Spinal cord (tissue), 10 donors: Measurements from ENCODE around the gene NXT1. TPM values are rescaled to one million over a fixed set of nuclear protein-coding genes. Genes with fewer than 3 reads are reported as not detected.
"Not testable (repeated sequence)": the region's sequence is repeated elsewhere in the genome, so short reads cannot be mapped to it uniquely, and the experiment has no call there.

Experiments
- DNase-seq, 6 donors: peaks; one replicate each; pipeline versions ENCODE4 v3.0.0 to v3.0.0-alpha.2; 2013 to 2015; ENCODE audit warnings: low spot score in 6 of 6, low read depth in 4 of 6
- H3K27ac ChIP-seq: one replicate; pipeline ENCODE4 v1.5.1; 2013; ENCODE audit warnings: low read depth, low read length, control low read depth
- H3K27me3 ChIP-seq: one replicate; pipeline ENCODE4 v1.6.1; 2013; ENCODE audit warnings: low read length; ENCODE audit not compliant: control insufficient read depth, insufficient read depth
- H3K36me3 ChIP-seq: one replicate; pipeline ENCODE4 v1.6.1; 2013; ENCODE audit warnings: low read length; ENCODE audit not compliant: control insufficient read depth, insufficient read depth
- H3K4me1 ChIP-seq: one replicate; pipeline ENCODE4 v1.6.1; 2013; ENCODE audit warnings: low read length; ENCODE audit not compliant: control insufficient read depth, insufficient read depth
- H3K4me3 ChIP-seq: one replicate; pipeline ENCODE4 v1.5.1; 2013; ENCODE audit warnings: low read depth, low read length, control low read depth
- H3K9me3 ChIP-seq: one replicate; pipeline ENCODE4 v1.6.1; 2013; ENCODE audit warnings: low read length; ENCODE audit not compliant: control insufficient read depth, insufficient read depth
- WGBS: methylation state at CpG from one replicate; pipeline ENCODE4 v1.1.5; 2013; ENCODE audit warnings: missing lambda C conversion rate; ENCODE audit not compliant: insufficient coverage; 5-methylcytosine and 5-hydroxymethylcytosine counted together
- polyA plus RNA-seq, 2 donors: library from polyadenylated mRNA; unstranded; fragments of 120-200 nt; gene quantifications; one replicate each; pipeline ENCODE4 v1.2.1, GENCODE V29; 2013; ENCODE audit not compliant: insufficient read length in 2 of 2
- total RNA-seq, 2 donors: library from RNA; depleted of rRNA in 1 of 2; stranded (reverse); fragments of 120-200 nt in 1 of 2; fragments of >200 nt in 1 of 2; gene quantifications; one replicate each; pipeline versions ENCODE4 v1.2.3 to v1.2.4, GENCODE V29; 2013 to 2014
- donor health status: healthy.

Gene NXT1
- total and polyA plus RNA-seq, 4 donors: 14.8 to 24.1 (median 16.6) TPM

GRCh38 chr20:23340524-23340923 is 10.1 kb upstream of the NXT1 start:
- Histone ChIP-seq H3K36me3 (no peaks in the 10 kb centered on the region), H3K27me3 (no peaks in the 10 kb centered on the region), H3K4me3 (no peak overlapping the region), H3K4me1 (peaks cover 8% of the 10 kb centered on the region), H3K27ac (no peak overlapping the region), H3K9me3 (no peaks in the 10 kb centered on the region)
- DNase-seq: peak in 3 of 6 donors; percentile 68 to 94 (median 87)
- WGBS: 43% methylated on average over 9 of the region's 9 CpGs

GRCh38 chr20:23341073-23341472 is 9.5 kb upstream of the NXT1 start:
- DNase-seq: no peak
- WGBS: 43% methylated on average over 2 of the region's 2 CpGs
- no peaks in the 10 kb centered on the region for H3K9me3 ChIP-seq
- peaks cover 8% of the 10 kb centered on the region for H3K4me1 ChIP-seq
- no peaks in the 10 kb centered on the region for H3K27me3 ChIP-seq
- H3K36me3 ChIP-seq: no peaks in the 10 kb centered on the region
- H3K27ac ChIP-seq: no peak overlapping the region
- no peak overlapping the region for H3K4me3 ChIP-seq

GRCh38 chr20:23343590-23343989 is 7.0 kb upstream of the NXT1 start:
- WGBS: no CpG with 5 or more reads among the region's 1 CpG
- no peak overlapping the region for H3K4me3 ChIP-seq
- H3K36me3 ChIP-seq: no peaks in the 10 kb centered on the region
- H3K27ac ChIP-seq: no peak overlapping the region
- H3K27me3 ChIP-seq: no peaks in the 10 kb centered on the region
- DNase-seq: no peak
- H3K9me3 ChIP-seq: no peaks in the 10 kb centered on the region
- H3K4me1 ChIP-seq: peaks cover 11% of the 10 kb centered on the region

DNA sequence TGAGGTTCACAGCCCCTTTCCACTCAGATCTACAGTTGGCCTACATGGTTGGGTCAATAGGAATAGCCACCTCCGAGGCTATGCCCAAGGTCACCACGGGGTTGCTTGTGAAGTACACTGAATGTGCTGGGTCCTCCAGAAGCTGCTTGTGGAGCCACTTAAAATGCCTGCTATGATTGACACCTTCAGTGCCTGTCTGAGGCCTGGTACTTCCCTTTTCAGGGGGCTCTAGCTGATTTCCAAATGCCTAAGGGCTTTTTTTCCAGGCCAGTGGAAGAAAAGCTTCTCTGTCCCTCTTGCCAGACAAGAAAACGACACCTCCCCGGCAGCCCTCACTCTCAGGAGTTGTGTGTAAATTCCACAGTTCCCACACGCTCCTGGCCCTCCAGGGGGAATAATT is 6.3 kb upstream of the NXT1 start:
- no peaks in the 10 kb centered on the region for H3K36me3 ChIP-seq
- peaks cover 11% of the 10 kb centered on the region for H3K4me1 ChIP-seq
- no peak overlapping the region for H3K27ac ChIP-seq
- no peak overlapping the region for H3K4me3 ChIP-seq
- no peak for DNase-seq
- no peaks in the 10 kb centered on the region for H3K9me3 ChIP-seq
- WGBS: 44% methylated on average over 2 of the region's 5 CpGs
- H3K27me3 ChIP-seq: no peaks in the 10 kb centered on the region

GRCh38 chr20:23346002-23346401 is 4.6 kb upstream of the NXT1 start:
- Histone ChIP-seq H3K27ac (no peak overlapping the region), H3K9me3 (no peaks in the 10 kb centered on the region), H3K4me3 (no peak overlapping the region), H3K4me1 (peaks cover 11% of the 10 kb centered on the region), H3K36me3 (no peaks in the 10 kb centered on the region), H3K27me3 (no peaks in the 10 kb centered on the region)
- no peak for DNase-seq
- 69% methylated on average over 4 of the region's 4 CpGs for WGBS

- Histone ChIP-seq H3K27me3 (no peaks in the 10 kb centered on the region), H3K4me1 (peaks cover 20% of the 10 kb centered on the region), H3K9me3 (no peaks in the 10 kb centered on the region), H3K36me3 (no peaks in the 10 kb centered on the region), H3K27ac (no peak overlapping the region), H3K4me3 (no peak overlapping the region)
- DNase-seq: no peak
- 72% methylated on average over 6 of the region's 6 CpGs for WGBS
These were observed 2.8 kb upstream of the NXT1 start for GRCh38 chr20:23347791-23348190.

DNA sequence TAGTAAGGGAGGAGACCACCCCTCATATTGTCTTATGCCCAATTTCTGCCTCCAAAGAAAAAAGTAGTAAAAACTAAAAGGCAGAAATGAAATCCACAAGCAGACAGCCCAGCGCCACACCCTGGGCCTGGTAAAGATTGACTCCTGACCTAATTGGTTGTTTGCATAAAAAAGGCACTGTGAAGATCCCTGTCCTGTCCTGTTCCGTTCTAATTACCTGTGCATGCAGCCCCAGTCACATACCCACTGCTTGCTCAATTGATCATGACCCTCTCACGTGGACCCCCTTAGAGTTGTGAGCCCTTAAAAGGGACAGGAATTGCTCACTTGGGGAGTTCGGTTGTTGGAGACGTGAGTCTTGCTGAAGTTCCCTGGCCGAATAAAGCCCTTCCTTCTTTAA is 2.1 kb upstream of the NXT1 start:
- H3K27ac ChIP-seq, H3K4me3 ChIP-seq, H3K36me3 ChIP-seq, H3K27me3 ChIP-seq, H3K9me3 ChIP-seq, DNase-seq: not testable (repeated sequence)
- peaks cover 20% of the 10 kb centered on the region for H3K4me1 ChIP-seq
- 81% methylated on average over 6 of the region's 6 CpGs for WGBS

GRCh38 chr20:23349338-23350195 is 1.0 kb upstream of the NXT1 start:
- H3K27me3 ChIP-seq: no peaks in the 10 kb centered on the region
- peaks cover 20% of the 10 kb centered on the region for H3K4me1 ChIP-seq
- H3K4me3 ChIP-seq: peak overlapping the region; percentile 86
- H3K9me3 ChIP-seq: no peaks in the 10 kb centered on the region
- H3K36me3 ChIP-seq: peaks cover 6% of the 10 kb centered on the region
- peak in 1 of 6 donors; percentile 59 for DNase-seq
- H3K27ac ChIP-seq: peak overlapping the region; percentile 100
- 1% methylated on average over 17 of the region's 23 CpGs for WGBS

- H3K4me1 ChIP-seq: peaks cover 20% of the 10 kb centered on the region
- H3K27ac ChIP-seq: peak overlapping the region; percentile 85
- H3K36me3 ChIP-seq: peaks cover 18% of the 10 kb centered on the region
- WGBS: 0% methylated on average over 57 of the region's 64 CpGs
- peak in 3 of 6 donors; percentile 22 to 81 (median 73) for DNase-seq
- peak overlapping the region; percentile 86 for H3K4me3 ChIP-seq
- H3K27me3 ChIP-seq: no peaks in the 10 kb centered on the region
- no peaks in the 10 kb centered on the region for H3K9me3 ChIP-seq
These were observed 580 bp downstream of the NXT1 start for GRCh38 chr20:23350904-23351838.
